ENCODE measurements around the gene ATP2B3. TPM values are rescaled to one million over a fixed set of nuclear protein-coding genes. Genes with fewer than 3 reads are reported as not detected.

The ATP2B3 gene
- polyA plus RNA-seq, 3 donors: 0.01 TPM; not detected in 2

- Mint-ChIP-seq H3K27me3 (ENCODE audit: low read depth in 3 of 3) (peaks cover 10 to 18% (median 12%) of the 10 kb centered on the region in 3 donors), H3K4me1 (peaks cover 2% of the 10 kb centered on the region), H3K36me3 (no peaks in the 10 kb centered on the region), H3K9me3 (peaks cover 0 to 8% (median 0%) of the 10 kb centered on the region in 7 donors), H3K27ac (no peak overlapping the region), H3K4me3 (no peak overlapping the region)
- intact Hi-C loops (cut with micrococcal nuclease): no loop called here
- H3K36me3 ChIP-seq (replicated peaks in 1 of 2; ENCODE audit: control insufficient read depth in 1 of 2, insufficient read depth in 2 of 2, low read length in 2 of 2): no peaks in the 10 kb centered on the region
- H3K79me2 ChIP-seq (ENCODE audit: insufficient read depth, low read length): no peaks in the 10 kb centered on the region
- no peak overlapping the region for H3K9ac ChIP-seq (ENCODE audit: insufficient read depth, low read length, poor library complexity, severe bottlenecking)
- no peak overlapping the region for H3K27ac ChIP-seq (ENCODE audit: low read depth in 1 of 2, low read length in 2 of 2)
- no peaks in the 10 kb centered on the region for H3K9me3 ChIP-seq (replicated peaks in 1 of 2; ENCODE audit: control insufficient read depth in 1 of 2, insufficient read depth in 1 of 2, low read length in 2 of 2)
- TF ChIP-seq, protein P1, sequence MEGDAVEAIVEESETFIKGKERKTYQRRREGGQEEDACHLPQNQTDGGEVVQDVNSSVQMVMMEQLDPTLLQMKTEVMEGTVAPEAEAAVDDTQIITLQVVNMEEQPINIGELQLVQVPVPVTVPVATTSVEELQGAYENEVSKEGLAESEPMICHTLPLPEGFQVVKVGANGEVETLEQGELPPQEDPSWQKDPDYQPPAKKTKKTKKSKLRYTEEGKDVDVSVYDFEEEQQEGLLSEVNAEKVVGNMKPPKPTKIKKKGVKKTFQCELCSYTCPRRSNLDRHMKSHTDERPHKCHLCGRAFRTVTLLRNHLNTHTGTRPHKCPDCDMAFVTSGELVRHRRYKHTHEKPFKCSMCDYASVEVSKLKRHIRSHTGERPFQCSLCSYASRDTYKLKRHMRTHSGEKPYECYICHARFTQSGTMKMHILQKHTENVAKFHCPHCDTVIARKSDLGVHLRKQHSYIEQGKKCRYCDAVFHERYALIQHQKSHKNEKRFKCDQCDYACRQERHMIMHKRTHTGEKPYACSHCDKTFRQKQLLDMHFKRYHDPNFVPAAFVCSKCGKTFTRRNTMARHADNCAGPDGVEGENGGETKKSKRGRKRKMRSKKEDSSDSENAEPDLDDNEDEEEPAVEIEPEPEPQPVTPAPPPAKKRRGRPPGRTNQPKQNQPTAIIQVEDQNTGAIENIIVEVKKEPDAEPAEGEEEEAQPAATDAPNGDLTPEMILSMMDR (IDR thresholded peaks at IDR 0.05): no peak
- no peak overlapping the region for H3K4me2 ChIP-seq (replicated peaks; ENCODE audit: extremely low read depth, low read length, poor library complexity, severe bottlenecking)
- no peak overlapping the region for H3K4me3 ChIP-seq (replicated peaks in 1 of 3; ENCODE audit: low read depth in 2 of 3, low read length in 3 of 3)
- no peaks in the 10 kb centered on the region for H4K20me1 ChIP-seq (ENCODE audit: insufficient read depth, low read length)
- no peak overlapping the region for H2AFZ ChIP-seq (ENCODE audit: insufficient read depth, low read depth, low read length, poor library complexity, severe bottlenecking)
- H3K4me1 ChIP-seq (ENCODE audit: control insufficient read depth in 1 of 2, insufficient read depth in 2 of 2, low read length in 2 of 2): no peaks in the 10 kb centered on the region
- DNase-seq: no peak
- 52% methylated on average over 3 of the region's 20 CpGs for whole genome bisulfite sequencing (ENCODE audit: insufficient coverage)
- H3K27me3 ChIP-seq (ENCODE audit: control insufficient read depth in 2 of 2, insufficient read depth in 2 of 2, low read length in 2 of 2): peaks cover 0 to 4% of the 10 kb centered on the region in 2 donors
These were observed 27.1 kb upstream of the ATP2B3 start for GRCh38 chrX:153490217-153490930.

- Histone ChIP-seq H3K4me1 (ENCODE audit: control insufficient read depth in 1 of 2, insufficient read depth in 2 of 2, low read length in 2 of 2) (no peaks in the 10 kb centered on the region), H3K4me3 (replicated peaks in 1 of 3; ENCODE audit: low read depth in 2 of 3, low read length in 3 of 3) (no peak overlapping the region), H3K9me3 (replicated peaks in 1 of 2; ENCODE audit: control insufficient read depth in 1 of 2, insufficient read depth in 1 of 2, low read length in 2 of 2) (no peaks in the 10 kb centered on the region), H4K20me1 (ENCODE audit: insufficient read depth, low read length) (no peaks in the 10 kb centered on the region), H3K79me2 (ENCODE audit: insufficient read depth, low read length) (no peaks in the 10 kb centered on the region), H3K36me3 (replicated peaks in 1 of 2; ENCODE audit: control insufficient read depth in 1 of 2, insufficient read depth in 2 of 2, low read length in 2 of 2) (no peaks in the 10 kb centered on the region), H3K4me2 (replicated peaks; ENCODE audit: extremely low read depth, low read length, poor library complexity, severe bottlenecking) (no peak overlapping the region), H3K27ac (ENCODE audit: low read depth in 1 of 2, low read length in 2 of 2) (no peak overlapping the region), H2AFZ (ENCODE audit: insufficient read depth, low read depth, low read length, poor library complexity, severe bottlenecking) (no peak overlapping the region), H3K27me3 (ENCODE audit: control insufficient read depth in 2 of 2, insufficient read depth in 2 of 2, low read length in 2 of 2) (peaks cover 0 to 8% of the 10 kb centered on the region in 2 donors), H3K9ac (ENCODE audit: insufficient read depth, low read length, poor library complexity, severe bottlenecking) (no peak overlapping the region)
- intact Hi-C loops (cut with micrococcal nuclease): no loop called here
- 88% methylated on average over 4 of the region's 10 CpGs for WGBS (ENCODE audit: insufficient coverage)
- Mint-ChIP-seq H3K27me3 (ENCODE audit: low read depth in 3 of 3) (peaks cover 15 to 28% (median 16%) of the 10 kb centered on the region in 3 donors), H3K4me1 (peaks cover 2% of the 10 kb centered on the region), H3K27ac (no peak overlapping the region), H3K9me3 (peaks cover 0 to 6% (median 0%) of the 10 kb centered on the region in 7 donors), H3K4me3 (no peak overlapping the region), H3K36me3 (no peaks in the 10 kb centered on the region)
- no peak for DNase-seq
- TF ChIP-seq, protein P1 (IDR thresholded peaks at IDR 0.05): no peak
These were observed 26.0 kb upstream of the ATP2B3 start for GRCh38 chrX:153491351-153491914.

Data from CD14-positive monocyte (primary cell).